ENCODE measurements around the gene EBP. TPM values are rescaled to one million over a fixed set of nuclear protein-coding genes. Genes with fewer than 3 reads are reported as not detected.
"Not testable (repeated sequence)": the region's sequence is repeated elsewhere in the genome, so short reads cannot be mapped to it uniquely, and the experiment has no call there.

Gene EBP
- total RNA-seq, 2 donors from 2014 or later = 49.3 to 73.7 TPM

- Histone ChIP-seq H3K36me3 (no peaks in the 10 kb centered on the region), H3K4me3 (no peak overlapping the region), H3K4me1 (no peaks in the 10 kb centered on the region), H3K27me3 (no peaks in the 10 kb centered on the region), H3K27ac (peak overlapping the region in 1 of 2 donors; percentile 73), H3K9me3 (no peaks in the 10 kb centered on the region)
- no peak for DNase-seq (ENCODE audit: low spot score)
- no peak for TF ChIP-seq CTCF (IDR thresholded peaks at IDR 0.05)
These were observed 4.6 kb upstream of the EBP start for GRCh38 chrX:48516987-48517386.

GRCh38 chrX:48519481-48519880 is 2.1 kb upstream of the EBP start:
- H3K9me3 ChIP-seq = not testable (repeated sequence)

GRCh38 chrX:48520455-48520854 is 1.2 kb upstream of the EBP start:
- peaks cover 0 to 8% of the 10 kb centered on the region in 2 donors for H3K4me1 ChIP-seq
- TF ChIP-seq CTCF (IDR thresholded peaks at IDR 0.05) = no peak
- H3K27me3 ChIP-seq = no peaks in the 10 kb centered on the region
- no peak overlapping the region for H3K4me3 ChIP-seq
- no peaks in the 10 kb centered on the region for H3K9me3 ChIP-seq
- DNase-seq (ENCODE audit: low spot score) = no peak
- no peaks in the 10 kb centered on the region for H3K36me3 ChIP-seq
- no peak overlapping the region for H3K27ac ChIP-seq

More at GRCh38 chrX:48519481-48519880, 2.1 kb upstream of the EBP start:
- not testable (repeated sequence) for H3K4me3 ChIP-seq; H3K36me3 ChIP-seq; H3K27ac ChIP-seq; H3K4me1 ChIP-seq; DNase-seq (ENCODE audit: low spot score); H3K27me3 ChIP-seq

- Histone ChIP-seq H3K36me3 (no peaks in the 10 kb centered on the region), H3K9me3 (no peaks in the 10 kb centered on the region), H3K4me3 (peak overlapping the region in 1 of 2 donors; percentile 58), H3K27me3 (no peaks in the 10 kb centered on the region), H3K27ac (peak overlapping the region; percentile 75 to 78), H3K4me1 (peaks cover 0 to 8% of the 10 kb centered on the region in 2 donors)
- no peak for DNase-seq (ENCODE audit: low spot score)
- TF ChIP-seq CTCF (IDR thresholded peaks at IDR 0.05) = no peak
These were observed 644 bp upstream of the EBP start for GRCh38 chrX:48520976-48521352.

GRCh38 chrX:48522291-48522690 is 683 bp downstream of the EBP start:
- Histone ChIP-seq H3K9me3 (no peaks in the 10 kb centered on the region), H3K36me3 (peaks cover 8% of the 10 kb centered on the region), H3K4me1 (peaks cover 0 to 8% of the 10 kb centered on the region in 2 donors), H3K27me3 (no peaks in the 10 kb centered on the region), H3K4me3 (peak overlapping the region; percentile 38 to 58), H3K27ac (peak overlapping the region; percentile 75 to 78)
- TF ChIP-seq CTCF (IDR thresholded peaks at IDR 0.05) = no peak
- no peak for DNase-seq (ENCODE audit: low spot score)

GRCh38 chrX:48523682-48524081 is 2.1 kb downstream of the EBP start:
- no peak for TF ChIP-seq CTCF (IDR thresholded peaks at IDR 0.05)
- no peak for DNase-seq (ENCODE audit: low spot score)
- H3K9me3 ChIP-seq = no peaks in the 10 kb centered on the region
- peaks cover 0 to 8% of the 10 kb centered on the region in 2 donors for H3K4me1 ChIP-seq
- no peaks in the 10 kb centered on the region for H3K27me3 ChIP-seq
- H3K27ac ChIP-seq = no peak overlapping the region
- H3K4me3 ChIP-seq = no peak overlapping the region
- peaks cover 8% of the 10 kb centered on the region for H3K36me3 ChIP-seq

GRCh38 chrX:48525853-48526252 is 4.2 kb downstream of the EBP start:
- H3K4me3 ChIP-seq; H3K27me3 ChIP-seq; H3K4me1 ChIP-seq; H3K9me3 ChIP-seq; DNase-seq (ENCODE audit: low spot score); H3K27ac ChIP-seq: not testable (repeated sequence)
- peaks cover 14% of the 10 kb centered on the region for H3K36me3 ChIP-seq
